Fibroblast of the conjunctiva (primary cell): ENCODE data around the gene BRSK1.
A peak's percentile ranks its signal among the peaks of the same experiment; 100 is the strongest.

Experiments used
- DNase-seq: peaks from one replicate; pipeline ENCODE4 v3.0.0-alpha.2; 2010; ENCODE audit warnings: low read depth

BRSK1 gene

GRCh38 chr19:55253842-55254624, 29.8 kb upstream of the BRSK1 start:
- DNase-seq, result no peak

- no peak for DNase-seq
Measured at GRCh38 chr19:55254625-55254977, 29.2 kb upstream of the BRSK1 start.

- no peak for DNase-seq
Measured at GRCh38 chr19:55255618-55256423, 28.0 kb upstream of the BRSK1 start.

GRCh38 chr19:55256562-55257460, 27.0 kb upstream of the BRSK1 start:
- no peak for DNase-seq

GRCh38 chr19:55257461-55258420, 26.1 kb upstream of the BRSK1 start:
- DNase-seq, result no peak

GRCh38 chr19:55258476-55258827, 25.3 kb upstream of the BRSK1 start:
- DNase-seq, result no peak

GRCh38 chr19:55258828-55259539, 24.8 kb upstream of the BRSK1 start, which contains the start of gene PPP6R1:
Gene PPP6R1 (minus strand): TSS chr19:55259017. CDS start chr19:55247103, 11,914 bp downstream.
- DNase-seq, result peak; percentile 99

GRCh38 chr19:55259540-55260210, 24.1 kb upstream of the BRSK1 start:
- peak; percentile 13 for DNase-seq

GRCh38 chr19:55261671-55262126, 22.1 kb upstream of the BRSK1 start:
- no peak for DNase-seq

GRCh38 chr19:55262359-55262758, 21.4 kb upstream of the BRSK1 start:
- no peak for DNase-seq

GRCh38 chr19:55264531-55264930, 19.3 kb upstream of the BRSK1 start:
- no peak for DNase-seq

GRCh38 chr19:55265173-55265572, 18.6 kb upstream of the BRSK1 start:
- DNase-seq, result no peak

- DNase-seq, result no peak
Measured at GRCh38 chr19:55265723-55266386, 17.9 kb upstream of the BRSK1 start.

- DNase-seq, result no peak
Measured at GRCh38 chr19:55266404-55266803, 17.4 kb upstream of the BRSK1 start.

- DNase-seq, result no peak
Measured at GRCh38 chr19:55266840-55267239, 17.0 kb upstream of the BRSK1 start.

- no peak for DNase-seq
Measured at GRCh38 chr19:55269299-55269698, 14.5 kb upstream of the BRSK1 start.

- no peak for DNase-seq
Measured at GRCh38 chr19:55270172-55270942, 13.4 kb upstream of the BRSK1 start.

- DNase-seq, result no peak
Measured at GRCh38 chr19:55272142-55272541, 11.7 kb upstream of the BRSK1 start.
